Neural cell (in vitro differentiated cells): ENCODE results near the gene APBB2. TPM values are rescaled to one million over a fixed set of nuclear protein-coding genes. Genes with fewer than 3 reads are reported as not detected.

ENCODE experiments used
- H2AFZ ChIP-seq: fragments of 200-600, 300-800 bp; sonication (generic), shearing (Covaris generic); 2 replicates; pipeline ENCODE4 v1.6.0; 2014; ENCODE audit warnings: low read depth, mild to moderate bottlenecking, antibody characterized with exemption, low read length, moderate library complexity
- H3F3A ChIP-seq: fragments of 200-600 bp; shearing (Covaris generic); 2 replicates; pipeline ENCODE4 v1.6.1; 2016; ENCODE audit warnings: mild to moderate bottlenecking, moderate library complexity, mixed read lengths, antibody characterized with exemption, low read length; ENCODE audit not compliant: insufficient read depth, poor library complexity, severe bottlenecking
- H3K27ac ChIP-seq: fragments of 200-600, 300-800 bp; sonication (generic), shearing (Covaris generic); 2 replicates; pipeline ENCODE4 v1.5.1; 2014; ENCODE audit warnings: mild to moderate bottlenecking, low read length, moderate library complexity
- H3K27me3 ChIP-seq: fragments of 300-800, 200-600 bp; sonication (generic), shearing (Covaris generic); 2 replicates; pipeline ENCODE4 v1.6.0; 2014; ENCODE audit warnings: mild to moderate bottlenecking, low read depth, low read length, moderate library complexity; ENCODE audit not compliant: insufficient read depth
- H3K36me3 ChIP-seq: fragments of 300-800, 200-600 bp; sonication (generic), shearing (Covaris generic); 2 replicates; pipeline ENCODE4 v1.5.1; 2014; ENCODE audit warnings: mild to moderate bottlenecking, antibody characterized with exemption, low read length, moderate library complexity; ENCODE audit not compliant: insufficient read depth
- H3K4me2 ChIP-seq: fragments of 300-800, 200-600 bp; sonication (generic), shearing (Covaris generic); 2 replicates; pipeline ENCODE4 v1.6.0; 2014; ENCODE audit warnings: mild to moderate bottlenecking, low read length
- H3K4me3 ChIP-seq: fragments of 300-800, 200-600 bp; sonication (generic), shearing (Covaris generic); 2 replicates; pipeline ENCODE4 v1.5.1; 2014; ENCODE audit warnings: mild to moderate bottlenecking, low read length, moderate library complexity
- H3K79me2 ChIP-seq: fragments of 200-600 bp; shearing (Covaris generic); replicated peaks from 2 replicates; pipeline ENCODE4 v1.6.0; 2014; ENCODE audit warnings: mild to moderate bottlenecking, low read length, moderate library complexity; ENCODE audit not compliant: insufficient read depth
- H3K9ac ChIP-seq: fragments of 300-800, 200-600 bp; sonication (generic), shearing (Covaris generic); 2 replicates; pipeline ENCODE4 v1.6.1; 2016; ENCODE audit warnings: mild to moderate bottlenecking, low read length, mixed read lengths
- H3K9me2 ChIP-seq: fragments of 200-600 bp; shearing (Covaris generic); 2 replicates; pipeline ENCODE4 v1.6.1; 2016; ENCODE audit warnings: mild to moderate bottlenecking, low read length, mixed read lengths; ENCODE audit not compliant: insufficient read depth
- H3K9me3 ChIP-seq: fragments of 200-600, 300-800 bp; sonication (generic), shearing (Covaris generic); 2 replicates; pipeline ENCODE4 v1.6.1; 2016; ENCODE audit warnings: mild to moderate bottlenecking, mixed run types, low read length, moderate library complexity, mixed read lengths
- H4K20me1 ChIP-seq: fragments of 200-600 bp; shearing (Covaris generic); 2 replicates; pipeline ENCODE4 v1.6.1; 2016; ENCODE audit warnings: mild to moderate bottlenecking, mixed run types; ENCODE audit not compliant: insufficient read depth
- CTCF ChIP-seq: fragments of 450-650 bp; IDR thresholded peaks from 2 replicates; pipeline ENCODE4 v1.5.1; 2014; ENCODE audit warnings: antibody characterized with exemption, mild to moderate bottlenecking, moderate library complexity; ENCODE audit not compliant: poor library complexity, severe bottlenecking
- EP300 ChIP-seq: fragments of 450-650 bp; conservative IDR thresholded peaks from 2 replicates; pipeline ENCODE4 v1.6.1; 2014; ENCODE audit warnings: antibody characterized with exemption, mild to moderate bottlenecking, moderate library complexity; ENCODE audit not compliant: poor library complexity, severe bottlenecking
- EZH2 ChIP-seq: fragments of 200-600, 300-800 bp; shearing (Covaris generic), sonication (generic); IDR thresholded peaks from 2 replicates; pipeline ENCODE4 v1.6.1; 2014; ENCODE audit warnings: antibody characterized with exemption, low read length, borderline replicate concordance, mild to moderate bottlenecking; ENCODE audit not compliant: insufficient read depth, poor library complexity, severe bottlenecking
- MXI1 ChIP-seq: fragments of 450-650 bp; conservative IDR thresholded peaks from 2 replicates; pipeline ENCODE4 v1.6.1; 2014; ENCODE audit warnings: antibody characterized with exemption, mild to moderate bottlenecking; ENCODE audit not compliant: poor library complexity, severe bottlenecking
- POLR2AphosphoS5 ChIP-seq: IDR thresholded peaks from 2 replicates; pipeline ENCODE4 v1.6.1; 2012
- RAD21 ChIP-seq: fragments of 450-650 bp; conservative IDR thresholded peaks from 2 replicates; pipeline ENCODE4 v1.6.1; 2014; ENCODE audit warnings: antibody characterized with exemption, mild to moderate bottlenecking, moderate library complexity
- REST ChIP-seq: IDR thresholded peaks from 2 replicates; pipeline ENCODE4 v1.6.1; 2012; ENCODE audit warnings: borderline replicate concordance
- SMC3 ChIP-seq: fragments of 450-650 bp; conservative IDR thresholded peaks from 2 replicates; pipeline ENCODE4 v1.6.1; 2014; ENCODE audit warnings: antibody characterized with exemption, mild to moderate bottlenecking, moderate library complexity; ENCODE audit not compliant: poor library complexity
- TAF1 ChIP-seq: IDR thresholded peaks from 2 replicates; pipeline ENCODE4 v1.6.1; 2012; ENCODE audit warnings: low read depth
- polyA plus RNA-seq: library from polyadenylated mRNA; depleted of rRNA; stranded (reverse); fragments of >200 nt; gene quantifications from 2 replicates; pipeline ENCODE4 v1.2.3, GENCODE V29; 2014

The APBB2 gene
- polyA plus RNA-seq, 1 donor from 2014 or later = 41.9 TPM

GRCh38 chr4:40829586-40829985 is 384.8 kb downstream of the APBB2 start (continued):
- no peak for TF ChIP-seq EZH2
- no peak for TF ChIP-seq MXI1

DNA sequence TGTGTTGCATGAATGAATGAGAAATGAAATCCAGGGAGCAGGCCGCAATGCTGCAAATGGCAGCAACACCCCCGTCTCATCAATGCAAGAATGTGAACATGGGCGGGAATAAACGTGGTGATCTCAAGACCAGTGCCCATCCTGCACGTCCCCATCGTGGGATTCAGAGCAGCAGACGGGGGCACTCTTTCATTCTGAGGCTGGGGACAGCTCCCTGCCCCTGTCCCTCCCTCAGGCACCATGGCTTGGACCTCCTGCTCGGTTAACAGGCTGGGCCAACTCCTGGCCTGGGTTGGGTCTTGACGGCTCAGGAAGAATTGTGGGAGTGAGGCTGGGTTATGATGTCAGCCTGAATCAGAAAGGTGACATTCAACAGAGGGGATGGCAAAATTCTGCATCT is 385.7 kb downstream of the APBB2 start:
- Histone ChIP-seq H3K9ac (no peak overlapping the region), H3K9me3 (no peaks in the 10 kb centered on the region), H3K27ac (no peak overlapping the region), H3K79me2 (peaks cover 3% of the 10 kb centered on the region), H3K4me2 (no peak overlapping the region), H3K27me3 (no peaks in the 10 kb centered on the region), H3K36me3 (no peaks in the 10 kb centered on the region), H4K20me1 (no peaks in the 10 kb centered on the region), H3K4me3 (no peak overlapping the region), H3F3A (no peaks in the 10 kb centered on the region), H3K9me2 (no peaks in the 10 kb centered on the region), H2AFZ (no peak overlapping the region)
- TF ChIP-seq TAF1 = no peak
- no peak for TF ChIP-seq SMC3
- no peak for TF ChIP-seq EZH2
- no peak for TF ChIP-seq RAD21
- TF ChIP-seq MXI1 = no peak
- TF ChIP-seq POLR2AphosphoS5 = no peak

DNA sequence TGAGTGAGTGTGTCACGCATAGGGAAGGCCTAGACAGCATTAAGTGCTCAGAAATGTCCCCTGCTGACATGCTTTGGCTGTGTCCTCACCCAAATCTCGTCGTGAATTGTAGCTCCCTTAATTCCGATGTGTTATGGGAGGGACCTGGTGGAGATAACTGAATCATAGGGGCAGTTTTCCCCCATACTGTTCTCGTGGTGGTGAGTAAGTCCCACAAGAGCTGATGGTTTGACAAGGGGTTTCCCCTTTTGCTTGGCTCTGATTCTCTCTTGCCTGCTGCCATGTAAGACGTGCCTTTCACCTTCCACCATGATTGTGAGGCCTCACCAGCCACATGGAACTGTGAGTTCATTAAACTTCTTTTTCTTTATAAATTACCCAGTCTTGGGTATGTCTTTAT is 386.6 kb downstream of the APBB2 start:
- Histone ChIP-seq H3F3A (no peaks in the 10 kb centered on the region), H3K4me2 (no peak overlapping the region), H3K4me3 (no peak overlapping the region), H4K20me1 (no peaks in the 10 kb centered on the region), H3K9me3 (no peaks in the 10 kb centered on the region), H2AFZ (no peak overlapping the region), H3K79me2 (peaks cover 3% of the 10 kb centered on the region), H3K36me3 (peaks cover 2% of the 10 kb centered on the region), H3K27me3 (no peaks in the 10 kb centered on the region), H3K9ac (no peak overlapping the region), H3K27ac (no peak overlapping the region), H3K9me2 (no peaks in the 10 kb centered on the region)
- no peak for TF ChIP-seq MXI1
- TF ChIP-seq CTCF = no peak
- TF ChIP-seq TAF1 = no peak
- no peak for TF ChIP-seq EP300
- TF ChIP-seq EZH2 = no peak
- no peak for TF ChIP-seq REST
- TF ChIP-seq POLR2AphosphoS5 = no peak
- no peak for TF ChIP-seq RAD21
- TF ChIP-seq SMC3 = no peak
